GM12874 (cell line): Measurements from ENCODE around the gene JAKMIP1.

Source experiments
- CTCF ChIP-seq: IDR thresholded peaks from 2 replicates; pipeline ENCODE4 v1.5.1; 2011; ENCODE audit warnings: low read depth, mild to moderate bottlenecking, control low read depth, low read length, moderate library complexity; ENCODE audit not compliant: insufficient read depth

The JAKMIP1 gene

GRCh38 chr4:6056976-6057766, 143.2 kb downstream of the JAKMIP1 start:
- no peak for TF ChIP-seq CTCF

GRCh38 chr4:6055436-6055835, 144.9 kb downstream of the JAKMIP1 start:
- TF ChIP-seq CTCF: no peak

- TF ChIP-seq CTCF: no peak
These were observed 145.3 kb downstream of the JAKMIP1 start for GRCh38 chr4:6055030-6055429.

GRCh38 chr4:6054162-6054922, 146.0 kb downstream of the JAKMIP1 start:
- TF ChIP-seq CTCF: no peak

- no peak for TF ChIP-seq CTCF
These were observed 147.7 kb downstream of the JAKMIP1 start for GRCh38 chr4:6052679-6053078.

GRCh38 chr4:6050551-6050950, 149.8 kb downstream of the JAKMIP1 start:
- no peak for TF ChIP-seq CTCF

- no peak for TF ChIP-seq CTCF
These were observed 150.4 kb downstream of the JAKMIP1 start for GRCh38 chr4:6049985-6050384.
